Thyroid gland (tissue), 4 donors: ENCODE measurements around the gene DNM3.

Experiments used
- POLR2A ChIP-seq, 2 donors: fragments of 450-650 bp; IDR thresholded peaks; one replicate each; pipeline ENCODE4 v1.6.1; 2017; ENCODE audit warnings: antibody characterized with exemption in 2 of 2, mild to moderate bottlenecking in 2 of 2, moderate library complexity in 1 of 2
- TF ChIP-seq, protein P1 (sequence below), 6 experiments: fragments of 200-600 bp in 3 of 6; fragments of 450-650 bp in 3 of 6; sonication (generic) in 3 of 6; IDR thresholded peaks; one replicate each; pipeline ENCODE4 v1.5.1; 2016 to 2019; ENCODE audit warnings: antibody characterized with exemption in 6 of 6, mild to moderate bottlenecking in 2 of 6, inconsistent platforms in 1 of 6, moderate library complexity in 1 of 6

DNA sequence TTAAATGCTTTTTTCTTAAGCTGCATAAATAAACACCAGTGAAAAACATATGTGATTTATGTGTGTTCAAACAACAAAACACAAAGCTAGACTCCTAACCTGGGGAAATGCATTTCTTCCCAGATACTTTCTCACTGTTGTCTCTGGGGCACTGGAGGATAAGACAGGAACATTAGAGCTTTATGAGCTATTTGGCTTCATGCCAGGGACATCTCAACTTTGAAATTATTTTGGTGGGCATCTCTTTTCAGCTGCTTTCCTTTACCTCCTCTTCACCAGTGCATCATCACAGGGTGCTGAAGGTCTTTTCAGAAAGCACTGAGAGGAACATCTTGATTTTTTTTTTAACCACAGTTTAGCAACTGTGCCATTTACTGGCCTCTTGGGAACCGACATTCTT lies 212.9 kb downstream of the DNM3 start:
- TF ChIP-seq POLR2A (IDR thresholded peaks at IDR 0.05), result no peak
- TF ChIP-seq, protein P1, sequence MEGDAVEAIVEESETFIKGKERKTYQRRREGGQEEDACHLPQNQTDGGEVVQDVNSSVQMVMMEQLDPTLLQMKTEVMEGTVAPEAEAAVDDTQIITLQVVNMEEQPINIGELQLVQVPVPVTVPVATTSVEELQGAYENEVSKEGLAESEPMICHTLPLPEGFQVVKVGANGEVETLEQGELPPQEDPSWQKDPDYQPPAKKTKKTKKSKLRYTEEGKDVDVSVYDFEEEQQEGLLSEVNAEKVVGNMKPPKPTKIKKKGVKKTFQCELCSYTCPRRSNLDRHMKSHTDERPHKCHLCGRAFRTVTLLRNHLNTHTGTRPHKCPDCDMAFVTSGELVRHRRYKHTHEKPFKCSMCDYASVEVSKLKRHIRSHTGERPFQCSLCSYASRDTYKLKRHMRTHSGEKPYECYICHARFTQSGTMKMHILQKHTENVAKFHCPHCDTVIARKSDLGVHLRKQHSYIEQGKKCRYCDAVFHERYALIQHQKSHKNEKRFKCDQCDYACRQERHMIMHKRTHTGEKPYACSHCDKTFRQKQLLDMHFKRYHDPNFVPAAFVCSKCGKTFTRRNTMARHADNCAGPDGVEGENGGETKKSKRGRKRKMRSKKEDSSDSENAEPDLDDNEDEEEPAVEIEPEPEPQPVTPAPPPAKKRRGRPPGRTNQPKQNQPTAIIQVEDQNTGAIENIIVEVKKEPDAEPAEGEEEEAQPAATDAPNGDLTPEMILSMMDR (IDR thresholded peaks at IDR 0.05), result no peak
